SK-N-MC (cell line): Measurements from ENCODE around the gene SFT2D2.

Source experiments
- EZH2 ChIP-seq: fragments of 200-600 bp; sonication (generic); IDR thresholded peaks from one replicate; pipeline ENCODE4 v1.6.1; 2017; ENCODE audit warnings: antibody characterized with exemption
- FOXP2 ChIP-seq: optimal IDR thresholded peaks from 2 replicates; pipeline ENCODE3; 2011; ENCODE audit warnings: mild to moderate bottlenecking, moderate library complexity; ENCODE audit not compliant: insufficient read depth; ENCODE audit errors: extremely low read length, control extremely low read depth
- POLR2AphosphoS5 ChIP-seq: IDR thresholded peaks from 2 replicates; pipeline ENCODE4 v1.6.1; 2012; ENCODE audit warnings: mild to moderate bottlenecking, low read depth, low read length, borderline replicate concordance

- no peak for TF ChIP-seq FOXP2
- TF ChIP-seq EZH2, result no peak
- no peak for TF ChIP-seq POLR2AphosphoS5
Measured at GRCh38 chr1:168223261-168223660, 2.5 kb upstream of the SFT2D2 start.
